ENCODE results near the gene RNF40.

The RNF40 gene

DNA sequence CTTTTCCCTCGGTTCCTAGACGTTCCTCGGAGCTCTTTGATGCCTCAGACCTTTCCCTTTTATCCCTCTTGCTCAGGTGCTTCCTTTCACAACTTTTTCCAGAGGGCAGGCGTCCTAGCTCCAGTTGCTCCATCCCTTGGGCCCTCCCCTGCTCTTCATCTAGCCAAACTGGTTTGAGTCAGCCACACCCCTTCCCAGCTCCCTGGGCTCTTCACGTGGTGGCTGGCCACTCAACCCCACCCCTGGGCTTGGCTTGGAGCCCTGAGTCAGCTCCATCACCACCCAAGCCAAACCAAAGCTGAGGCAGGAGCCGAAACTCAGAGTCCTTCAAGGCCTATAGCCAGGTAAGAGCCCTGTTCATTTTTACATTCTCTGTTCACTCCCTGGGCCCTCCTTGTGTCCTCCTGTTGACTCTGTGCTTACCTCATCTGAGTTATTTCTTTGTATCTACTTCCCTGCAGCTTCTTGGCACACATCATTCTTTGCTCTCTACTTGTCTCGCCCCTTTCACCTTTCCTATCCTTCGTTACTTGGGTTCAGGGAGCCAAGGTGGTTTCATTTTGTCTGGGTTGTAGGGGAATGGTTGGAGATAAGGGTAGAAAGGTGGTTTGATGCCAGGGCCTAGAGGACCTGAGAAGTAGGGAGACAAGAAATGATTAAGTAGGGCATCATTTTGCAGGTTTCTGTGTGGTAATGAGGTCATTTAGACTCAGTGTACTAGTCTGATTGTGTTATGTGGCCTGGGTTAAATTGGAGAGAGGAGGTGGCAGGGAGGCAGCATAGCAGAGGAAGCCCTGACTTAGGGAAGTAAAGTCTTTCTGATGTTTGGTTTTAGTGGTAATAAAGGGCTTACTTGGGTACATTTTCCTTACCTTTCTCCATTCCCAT, 21.5 kb upstream of the RNF40 start:
- DNase-seq (ENCODE audit: low read depth): no peak

DNA sequence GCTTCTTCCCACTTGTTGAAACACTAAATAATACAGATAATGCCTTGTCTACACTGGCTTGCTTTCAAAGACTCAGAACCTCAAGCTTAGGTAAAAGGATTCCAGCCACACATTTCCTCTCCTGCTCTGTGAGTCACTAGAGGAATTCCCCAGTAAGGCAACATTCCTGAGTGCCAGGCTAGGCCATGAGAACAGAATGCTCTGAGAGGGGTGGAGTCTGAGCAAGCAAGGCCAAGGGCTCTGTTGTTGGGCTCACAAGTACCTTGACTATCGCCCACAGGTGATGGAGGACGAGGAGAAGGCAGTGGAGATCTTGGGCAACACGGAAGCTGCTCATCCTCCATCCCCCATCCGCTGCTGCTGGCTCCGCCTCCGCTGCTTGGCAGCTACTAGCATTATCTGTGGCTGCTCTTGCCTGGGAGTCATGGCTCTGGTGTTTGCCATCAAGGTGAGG, 20.6 kb upstream of the RNF40 start:
- no peak for DNase-seq (ENCODE audit: low read depth)

DNA sequence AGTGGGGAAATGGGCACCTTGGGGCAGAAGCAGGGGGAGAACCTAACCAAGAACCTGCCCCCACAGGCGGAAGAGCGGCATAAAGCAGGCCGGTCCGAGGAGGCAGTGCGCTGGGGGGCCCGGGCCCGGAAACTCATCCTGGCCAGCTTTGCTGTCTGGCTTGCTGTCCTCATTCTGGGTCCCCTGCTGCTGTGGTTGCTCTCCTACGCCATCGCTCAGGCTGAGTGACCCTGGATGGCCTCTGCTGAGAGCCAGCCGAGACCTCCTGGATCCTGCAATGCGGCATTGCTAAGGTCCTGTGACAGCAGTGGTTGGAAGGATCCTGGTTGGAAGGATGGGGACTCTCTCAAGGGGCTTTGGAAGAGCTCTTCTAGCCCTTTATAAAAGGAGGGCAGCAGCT, 18.4 kb upstream of the RNF40 start:
- no peak for DNase-seq (ENCODE audit: low read depth)

GRCh38 chr16:30744183-30744582, 17.9 kb upstream of the RNF40 start:
- no peak for DNase-seq (ENCODE audit: low read depth)

DNA sequence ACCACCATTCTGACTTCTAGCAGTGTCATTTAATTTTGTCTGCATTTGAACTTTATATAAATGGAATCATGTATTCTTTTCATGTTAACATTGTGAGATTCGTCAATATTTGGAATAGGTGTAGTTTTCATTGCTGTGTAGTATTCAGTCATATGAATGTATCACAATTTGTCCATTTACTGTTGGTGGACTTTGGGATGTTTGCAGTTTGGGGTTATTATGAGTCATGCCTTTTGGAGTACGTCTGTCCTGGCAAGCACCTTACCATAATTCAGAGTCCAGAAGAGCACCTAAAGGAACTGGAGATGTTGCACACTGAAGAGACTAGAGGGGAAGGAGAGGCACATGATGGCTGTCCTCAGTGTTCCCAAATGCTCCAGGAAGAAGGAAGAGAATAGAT, 17.0 kb upstream of the RNF40 start:
- no peak for DNase-seq (ENCODE audit: low read depth)

GRCh38 chr16:30746638-30747175, 15.4 kb upstream of the RNF40 start:
- DNase-seq (ENCODE audit: low read depth): no peak

DNA sequence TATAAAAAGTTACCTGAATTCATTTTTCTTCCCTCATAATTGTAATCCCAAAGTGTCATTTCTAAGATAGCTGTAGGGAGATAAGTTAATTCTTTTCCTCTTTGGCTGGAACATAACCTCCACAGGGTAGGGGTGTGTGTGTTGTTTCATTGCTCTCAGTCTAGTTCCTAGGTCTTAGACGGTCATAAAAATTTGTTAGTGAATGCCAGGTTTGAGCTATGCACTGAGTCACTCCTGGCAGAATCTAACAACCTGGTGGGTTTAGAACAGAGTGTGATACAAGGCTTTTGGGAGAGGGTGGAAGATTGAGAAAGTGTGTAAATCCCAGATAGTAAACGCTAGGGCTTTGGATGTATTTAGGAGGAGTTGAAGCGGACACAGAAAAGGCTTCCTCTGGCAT, 14.8 kb upstream of the RNF40 start:
- DNase-seq (ENCODE audit: low read depth): no peak

- peak; percentile 94 for DNase-seq (ENCODE audit: low read depth)
Observed at GRCh38 chr16:30747799-30748633, 14.1 kb upstream of the RNF40 start, which contains the start of gene PHKG2. PHKG2 (plus strand) TSS chr16:30748425; CDS start chr16:30748821, 396 bp downstream.

GRCh38 chr16:30748634-30749445, 13.3 kb upstream of the RNF40 start:
- no peak for DNase-seq (ENCODE audit: low read depth)

GRCh38 chr16:30750201-30750600, 11.9 kb upstream of the RNF40 start:
- no peak for DNase-seq (ENCODE audit: low read depth)

DNA sequence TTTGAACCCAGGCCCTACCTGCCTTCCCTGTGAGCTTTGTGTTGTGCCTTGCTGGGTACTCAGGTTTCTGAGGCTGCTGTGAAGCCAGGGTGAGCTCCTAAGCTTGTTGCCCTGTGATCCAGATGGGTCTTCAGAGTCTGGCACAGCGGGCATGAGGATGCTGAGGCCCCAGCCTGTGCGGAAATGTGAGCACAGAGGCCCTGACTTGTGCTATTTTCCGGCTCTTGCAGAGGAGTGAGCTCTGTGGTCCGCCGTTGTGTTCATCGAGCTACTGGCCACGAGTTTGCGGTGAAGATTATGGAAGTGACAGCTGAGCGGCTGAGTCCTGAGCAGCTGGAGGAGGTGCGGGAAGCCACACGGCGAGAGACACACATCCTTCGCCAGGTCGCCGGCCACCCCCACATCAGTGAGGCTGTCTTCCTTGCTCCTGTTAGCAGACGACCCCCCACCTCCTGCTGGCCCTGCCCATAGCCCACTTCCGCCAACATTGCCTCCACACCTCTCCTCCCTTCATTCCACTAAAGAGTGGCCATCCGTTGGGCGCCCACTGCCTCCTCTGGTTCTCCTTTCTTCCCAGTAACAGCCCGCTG, 11.2 kb upstream of the RNF40 start:
- DNase-seq (ENCODE audit: low read depth): no peak

GRCh38 chr16:30753596-30753995, 8.5 kb upstream of the RNF40 start:
- no peak for DNase-seq (ENCODE audit: low read depth)

GRCh38 chr16:30755955-30756780, 6.0 kb upstream of the RNF40 start:
- no peak for DNase-seq (ENCODE audit: low read depth)

- no peak for DNase-seq (ENCODE audit: low read depth)
Observed at GRCh38 chr16:30756781-30757100, 5.4 kb upstream of the RNF40 start.

DNA sequence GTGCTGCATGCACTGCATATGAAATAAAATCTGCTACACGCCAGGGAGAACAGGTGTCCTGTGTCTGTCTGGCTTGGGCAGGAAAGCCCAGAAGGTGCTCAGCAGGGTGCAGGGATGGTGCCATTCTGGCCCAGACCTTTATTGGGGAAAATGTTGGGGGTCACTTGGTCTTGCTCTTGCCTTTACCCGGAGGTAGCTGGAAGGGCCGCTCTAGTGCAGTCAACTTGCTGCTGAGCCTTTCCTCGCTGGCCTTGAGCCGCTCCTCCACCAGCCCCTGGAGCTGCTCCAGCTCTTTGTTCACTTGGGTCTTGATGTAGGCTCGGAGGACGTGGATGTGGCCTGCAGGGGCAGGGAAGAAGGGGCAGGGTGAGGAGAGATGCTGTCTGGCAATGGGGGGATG, 4.8 kb upstream of the RNF40 start:
- DNase-seq (ENCODE audit: low read depth): no peak

- no peak for DNase-seq (ENCODE audit: low read depth)
Observed at GRCh38 chr16:30758988-30759491, 3.1 kb upstream of the RNF40 start.

DNA sequence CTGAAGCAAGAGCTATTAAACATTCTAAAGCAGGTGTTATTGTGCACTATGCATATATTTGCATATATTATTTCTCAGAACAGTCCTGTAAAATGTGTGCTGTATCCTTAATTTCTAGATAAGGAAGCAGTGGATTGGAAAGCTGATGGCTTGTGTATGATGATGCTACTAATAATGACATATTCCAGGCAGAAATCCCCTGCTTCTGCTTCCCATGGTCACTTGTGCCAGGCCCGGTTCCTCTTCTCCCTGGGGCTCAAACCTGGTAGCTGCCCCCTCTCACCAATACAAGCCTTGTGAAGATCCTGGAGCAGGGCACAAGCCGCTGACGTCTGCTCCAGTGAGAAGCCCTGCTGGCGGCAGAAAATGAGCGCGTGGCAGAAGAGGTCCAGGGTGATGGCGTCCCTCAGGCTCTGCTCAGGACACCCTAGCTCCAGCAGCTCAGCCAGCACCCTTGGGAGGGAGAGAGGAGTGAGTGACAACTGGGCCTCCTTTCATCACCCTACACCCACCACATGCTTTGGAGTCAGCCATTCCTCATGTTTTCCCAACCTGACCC, 2.0 kb upstream of the RNF40 start:
- DNase-seq (ENCODE audit: low read depth): no peak

GRCh38 chr16:30760577-30761426, 1.3 kb upstream of the RNF40 start:
- no peak for DNase-seq (ENCODE audit: low read depth)

- DNase-seq (ENCODE audit: low read depth): no peak
Observed at GRCh38 chr16:30761427-30761927, 645 bp upstream of the RNF40 start.
